Hypothalamus (tissue), 51 donors: ENCODE measurements around the gene PHC2.
A peak's percentile ranks its signal among the peaks of the same experiment; 100 is the strongest.
"Not testable (repeated sequence)": the region's sequence is repeated elsewhere in the genome, so short reads cannot be mapped to it uniquely, and the experiment has no call there.

Source experiments
- DNase-seq, 51 donors: peaks; one replicate each; lab custom pipeline; 2025; lab: John Stamatoyannopoulos, UW

Gene PHC2

DNA sequence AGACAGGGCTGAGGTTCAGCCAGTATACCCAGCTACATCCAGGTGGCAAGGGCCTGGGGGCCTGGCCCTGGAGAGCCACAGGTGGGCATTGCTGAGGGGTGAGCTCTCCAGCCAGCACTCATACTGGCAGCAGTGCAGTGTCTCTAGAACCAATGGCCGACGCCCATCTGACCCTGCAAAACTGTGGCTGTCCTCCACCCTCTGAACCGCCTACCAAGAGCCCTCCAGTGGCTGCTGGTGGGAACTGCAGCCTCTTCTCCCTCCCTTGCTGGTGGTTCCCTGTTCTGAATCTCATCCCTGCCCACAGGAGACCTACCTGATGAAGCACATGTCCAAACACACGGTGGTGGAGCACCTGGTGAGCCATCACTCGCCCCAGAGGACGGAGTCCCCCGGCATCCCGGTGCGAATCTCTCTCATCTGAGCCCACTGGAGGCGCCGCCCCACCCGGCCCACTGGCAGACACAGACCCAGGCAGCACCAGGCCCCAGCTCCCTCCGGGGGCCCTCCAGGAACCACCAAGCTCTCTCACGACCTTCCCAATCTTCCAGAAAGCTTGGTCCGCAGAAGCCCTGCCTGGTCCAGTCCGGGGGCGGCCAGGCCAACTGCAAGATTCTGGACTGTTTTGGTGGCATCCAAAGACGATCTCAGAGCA, 132.1 kb downstream of the PHC2 start:
- peak in 31 of 51 donors; percentile 7 to 57 (median 27) for DNase-seq

DNA sequence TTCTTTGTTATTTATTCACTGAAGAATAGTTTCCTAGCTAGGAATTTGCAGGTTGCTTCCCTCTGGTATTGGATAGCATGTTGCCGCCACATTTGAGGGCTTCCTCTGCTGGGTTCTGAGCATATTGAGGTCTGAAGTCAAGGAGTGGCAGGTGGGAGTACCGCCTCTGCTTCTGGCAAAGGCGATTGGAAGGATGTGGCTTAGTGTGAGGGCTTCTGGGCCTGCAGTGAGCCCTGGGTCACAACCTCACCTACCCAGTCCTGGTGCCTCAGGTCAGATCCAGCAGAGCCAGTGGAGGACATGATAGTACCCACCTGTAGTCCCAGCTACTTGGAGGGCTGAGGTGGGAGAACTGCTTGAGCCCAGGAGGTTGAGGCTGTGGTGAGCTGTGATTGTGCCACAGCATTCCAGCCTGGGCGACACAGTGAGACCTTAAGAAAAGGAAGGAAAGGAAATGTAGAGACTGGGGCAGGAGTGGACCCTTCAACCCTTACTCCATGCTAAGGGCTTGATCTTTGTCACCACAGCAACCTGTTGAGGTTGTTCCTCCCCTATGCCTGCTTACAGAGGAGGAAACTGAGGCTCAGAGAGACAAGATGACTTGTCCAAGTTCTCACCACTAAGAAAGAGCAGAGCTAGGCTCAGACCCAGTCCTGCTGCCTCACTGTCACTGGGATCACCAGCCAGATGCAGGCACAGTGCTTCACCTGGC, 132.8 kb downstream of the PHC2 start:
- DNase-seq: no peak

DNA sequence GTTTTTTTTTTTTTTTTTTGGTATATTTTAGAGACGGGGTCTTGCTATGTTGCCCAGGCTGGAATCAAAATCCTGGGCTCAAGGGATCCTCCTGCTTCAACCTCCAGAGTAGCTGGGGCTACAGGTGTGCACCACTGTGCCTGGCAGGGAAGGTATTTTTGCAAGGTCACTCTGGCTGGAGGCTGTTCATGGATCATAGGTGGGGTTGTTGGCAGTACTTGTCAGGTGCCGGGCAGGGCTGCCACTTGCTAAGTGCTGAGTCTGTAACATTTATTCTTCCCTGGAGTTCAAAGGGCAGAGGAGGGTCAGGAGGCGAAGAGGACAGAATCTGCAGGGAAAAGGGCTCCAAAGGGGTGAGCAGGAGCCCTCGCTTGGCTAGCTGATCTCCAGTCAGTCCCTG, 134.1 kb downstream of the PHC2 start:
- no peak for DNase-seq

DNA sequence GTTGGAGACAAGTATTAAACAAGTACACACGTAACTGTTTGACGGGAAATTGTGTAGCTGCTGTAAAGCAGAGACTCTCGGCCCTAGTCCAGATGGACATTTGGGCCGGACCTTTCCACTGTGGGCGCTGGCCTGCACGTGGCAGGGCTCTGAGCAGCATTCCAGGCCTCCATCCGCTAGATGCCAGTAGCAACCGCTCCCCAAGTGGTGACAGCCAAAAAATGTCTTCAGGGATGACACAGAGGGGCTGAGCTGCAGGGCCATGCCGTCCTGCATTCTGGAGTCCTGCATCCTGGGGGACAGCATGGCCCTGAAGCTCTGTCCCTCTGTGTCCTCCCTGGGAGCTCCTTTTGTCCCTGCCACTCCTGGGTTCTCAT, 134.8 kb downstream of the PHC2 start:
- no peak for DNase-seq

DNA sequence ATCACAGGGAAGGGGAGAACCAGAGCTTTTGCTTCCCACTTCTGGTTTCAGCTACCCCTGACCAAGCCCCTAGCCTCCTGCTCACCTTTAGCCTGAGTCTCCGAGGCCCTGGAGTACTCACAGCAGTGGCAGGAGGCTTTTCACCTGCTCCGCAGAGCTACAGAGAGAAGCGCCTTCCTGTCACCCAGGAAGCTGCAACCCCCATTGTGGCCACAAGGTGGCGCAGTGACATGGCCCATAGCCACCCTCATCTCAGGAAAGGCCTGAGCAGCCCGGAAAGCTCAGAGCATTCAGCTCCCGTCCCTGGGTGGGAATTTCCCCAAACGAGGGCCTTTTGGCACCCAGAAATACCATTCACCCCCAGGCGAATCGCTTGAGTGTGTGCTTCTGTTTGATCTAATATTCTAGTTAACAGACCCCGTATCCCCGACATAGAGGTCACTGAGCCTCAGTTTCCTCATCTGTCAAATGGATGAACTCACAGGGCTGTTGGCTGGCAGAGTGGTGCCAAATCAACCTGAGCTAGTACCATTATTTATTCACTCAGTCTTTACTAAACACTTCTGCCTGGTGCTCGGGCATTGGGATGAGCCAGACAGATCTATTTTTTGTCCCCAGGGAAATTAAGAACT, 135.3 kb downstream of the PHC2 start:
- DNase-seq: peak in 50 of 51 donors; percentile 12 to 92 (median 73)

DNA sequence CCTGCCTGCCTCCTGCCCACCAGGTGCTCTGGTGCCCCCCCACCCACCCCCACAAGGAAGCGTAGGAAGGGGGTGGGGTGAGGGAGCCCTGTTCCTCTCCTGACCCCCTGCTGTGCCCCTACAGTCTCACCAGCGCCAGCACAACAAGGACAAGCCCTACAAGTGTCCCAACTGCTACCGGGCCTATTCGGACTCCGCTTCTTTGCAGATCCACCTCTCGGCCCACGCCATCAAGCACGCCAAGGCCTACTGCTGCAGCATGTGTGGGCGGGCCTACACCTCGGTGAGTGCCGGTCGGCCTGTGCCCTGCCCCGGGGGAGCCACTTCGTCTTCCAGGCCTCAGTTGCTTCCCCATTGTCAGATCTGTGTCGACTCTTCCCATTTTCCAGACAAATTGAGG, 135.9 kb downstream of the PHC2 start:
- DNase-seq: no peak

DNA sequence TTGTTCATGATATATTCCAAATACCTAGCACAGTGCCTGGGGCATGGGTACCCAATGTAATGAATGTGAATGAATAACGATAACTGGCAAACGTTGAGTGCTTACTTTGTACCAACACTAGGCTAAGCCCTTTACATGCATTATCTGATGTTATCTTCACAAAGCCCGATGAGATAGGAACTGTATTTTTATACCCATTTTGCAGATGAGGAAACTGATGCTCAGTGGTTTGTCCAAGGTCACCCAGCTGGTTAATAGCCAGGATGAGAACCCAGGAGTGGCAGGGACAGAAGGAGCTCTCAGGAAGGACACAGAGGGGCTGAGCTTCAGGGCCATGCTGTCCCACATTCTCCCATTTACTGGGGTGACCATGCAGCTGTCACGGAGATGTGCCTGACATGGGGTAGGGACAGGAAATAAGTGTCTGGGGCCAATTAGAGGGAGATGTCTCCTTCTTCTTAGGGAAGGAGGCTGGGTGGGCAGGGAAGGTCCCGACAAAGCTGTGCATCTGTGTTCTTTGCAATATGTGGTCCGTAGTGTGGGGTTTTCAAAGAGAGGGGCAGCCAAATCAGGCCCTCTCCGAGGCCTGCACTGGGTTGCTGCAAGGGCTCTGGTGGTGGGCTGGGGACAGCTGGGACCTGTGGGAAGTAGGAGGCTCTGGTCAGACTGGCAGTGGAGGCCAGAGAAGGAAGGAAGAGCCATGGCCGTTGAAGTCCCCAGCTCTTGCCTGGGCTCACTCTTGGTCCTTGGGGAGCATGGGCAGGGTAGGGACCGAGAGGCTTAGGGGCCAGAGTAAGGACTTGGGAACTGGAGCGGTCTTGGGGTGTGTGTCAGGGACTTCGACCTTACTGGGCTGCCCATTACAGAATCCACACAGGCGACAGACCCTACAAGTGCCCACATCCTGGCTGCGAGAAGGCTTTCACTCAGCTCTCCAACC, 136.6 kb downstream of the PHC2 start:
- DNase-seq: no peak

DNA sequence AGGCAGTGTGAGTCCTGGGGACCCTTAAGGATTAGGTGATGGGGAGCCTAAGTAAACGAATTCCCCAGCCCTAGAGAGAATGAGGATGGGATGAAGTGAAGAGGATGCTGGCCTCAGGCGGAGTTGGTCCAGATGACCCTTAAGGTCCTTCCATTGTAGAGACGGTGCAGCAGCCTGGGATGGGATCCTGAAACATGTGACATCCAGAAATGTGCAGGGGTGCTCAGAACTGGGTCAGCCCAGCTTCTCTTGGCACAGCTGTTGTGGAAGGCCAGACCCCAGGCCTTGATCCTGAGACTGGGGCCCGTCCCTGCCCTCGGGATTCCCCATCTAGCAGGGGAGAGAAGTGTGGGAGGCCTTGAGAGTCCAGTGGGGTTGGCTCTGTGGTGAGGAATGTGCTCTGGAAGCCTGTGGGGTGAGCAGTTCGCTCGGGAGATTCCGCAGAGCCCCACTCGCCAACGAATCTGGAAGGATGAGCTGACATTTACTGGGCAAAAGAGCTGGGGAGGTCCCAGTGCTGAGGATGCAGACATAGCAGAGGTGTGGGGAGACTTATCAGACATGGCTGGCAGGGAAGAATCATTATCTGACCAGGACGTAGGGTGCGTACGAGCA, 138.1 kb downstream of the PHC2 start:
- DNase-seq: no peak

DNA sequence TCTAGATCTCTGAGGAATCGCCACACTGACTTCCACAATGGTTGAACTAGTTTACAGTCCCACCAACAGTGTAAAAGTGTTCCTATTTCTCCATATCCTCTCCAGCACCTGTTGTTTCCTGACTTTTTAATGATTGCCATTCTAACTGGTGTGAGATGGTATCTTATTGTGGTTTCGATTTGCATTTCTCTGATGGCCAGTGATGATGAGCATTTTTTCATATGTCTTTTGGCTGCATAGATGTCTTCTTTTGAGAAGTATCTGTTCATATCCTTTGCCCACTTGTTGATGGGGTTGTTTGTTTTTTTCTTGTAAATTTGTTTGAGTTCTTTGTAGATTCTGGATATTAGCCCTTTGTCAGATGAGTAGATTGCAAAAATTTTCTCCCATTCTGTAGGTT, 140.3 kb downstream of the PHC2 start:
- not testable (repeated sequence) for DNase-seq

DNA sequence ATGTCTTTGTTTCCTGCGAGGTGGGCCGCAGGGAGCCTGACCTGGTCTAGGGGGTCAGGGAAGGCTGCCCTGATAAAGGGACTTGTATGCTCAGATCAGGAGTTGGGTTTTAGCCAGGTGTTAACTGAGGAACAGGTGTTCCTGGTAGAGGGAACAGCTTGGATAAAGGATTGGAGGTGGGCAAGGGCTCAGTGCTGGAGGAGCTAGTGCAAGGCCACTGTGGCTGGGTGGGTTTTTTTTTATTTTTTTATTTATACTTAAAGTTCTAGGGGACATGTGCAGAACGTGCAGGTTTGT, 141.1 kb downstream of the PHC2 start:
- no peak for DNase-seq

DNA sequence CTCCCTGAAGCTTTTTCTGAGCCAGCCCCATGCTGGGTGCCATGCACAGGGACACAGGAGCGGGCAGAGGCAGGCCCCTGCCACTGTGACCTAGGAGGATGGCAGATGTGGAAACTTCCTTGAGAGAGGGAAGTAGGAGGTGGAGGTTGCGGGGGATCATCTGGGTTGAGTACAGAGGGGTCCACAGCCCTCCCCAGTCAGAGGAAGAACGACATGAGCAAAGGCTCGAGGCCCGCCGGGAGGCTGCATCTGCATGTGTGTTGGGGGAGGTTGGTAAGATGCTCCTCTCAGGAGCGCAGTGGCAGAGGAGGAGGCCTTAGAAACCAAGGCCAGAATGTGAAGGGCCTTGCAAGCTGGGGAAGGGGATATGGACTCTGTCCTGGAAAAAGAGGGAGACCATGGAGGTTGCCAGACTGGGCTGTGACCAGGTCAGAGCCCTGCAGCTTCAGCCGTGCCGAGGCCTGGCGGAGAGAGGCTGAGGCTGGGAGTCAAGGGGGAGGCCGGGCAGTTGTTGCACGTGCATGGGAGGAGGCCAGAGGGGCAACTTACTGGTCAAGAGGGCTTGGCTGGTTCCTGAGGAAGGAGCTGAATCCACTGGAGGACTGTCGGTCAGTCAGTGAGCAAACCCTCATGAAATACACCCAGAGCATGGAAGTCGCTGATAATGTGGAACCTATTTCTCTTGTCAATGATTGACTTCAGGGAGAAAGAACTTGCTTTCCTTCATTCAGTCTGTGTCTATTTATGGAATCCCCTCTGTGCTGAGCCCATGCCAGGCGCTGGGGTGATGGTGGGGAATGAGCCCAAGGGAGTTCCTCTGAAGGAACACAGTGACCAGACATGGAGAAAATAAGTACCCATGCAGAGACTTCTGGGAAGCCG, 141.7 kb downstream of the PHC2 start:
- DNase-seq: no peak

DNA sequence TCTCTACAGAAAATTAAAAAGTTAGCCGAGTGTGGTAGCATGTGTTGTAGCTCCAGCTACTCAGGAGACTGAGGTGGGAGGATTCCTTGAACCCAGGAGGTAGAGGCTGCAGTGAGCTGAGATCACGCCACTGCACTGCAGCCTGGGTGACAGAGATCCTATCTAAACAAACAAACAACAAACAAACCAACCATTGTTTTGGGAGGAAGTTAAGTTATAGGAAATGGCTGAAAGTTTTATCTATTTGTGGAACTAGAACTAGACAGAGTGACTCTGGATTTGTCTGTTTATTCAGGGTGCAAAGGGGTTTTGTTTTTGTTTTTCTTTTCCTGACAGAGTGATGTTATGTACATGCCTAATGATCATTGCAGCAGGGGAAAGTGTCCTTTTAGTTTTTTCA, 143.6 kb downstream of the PHC2 start:
- no peak for DNase-seq

DNA sequence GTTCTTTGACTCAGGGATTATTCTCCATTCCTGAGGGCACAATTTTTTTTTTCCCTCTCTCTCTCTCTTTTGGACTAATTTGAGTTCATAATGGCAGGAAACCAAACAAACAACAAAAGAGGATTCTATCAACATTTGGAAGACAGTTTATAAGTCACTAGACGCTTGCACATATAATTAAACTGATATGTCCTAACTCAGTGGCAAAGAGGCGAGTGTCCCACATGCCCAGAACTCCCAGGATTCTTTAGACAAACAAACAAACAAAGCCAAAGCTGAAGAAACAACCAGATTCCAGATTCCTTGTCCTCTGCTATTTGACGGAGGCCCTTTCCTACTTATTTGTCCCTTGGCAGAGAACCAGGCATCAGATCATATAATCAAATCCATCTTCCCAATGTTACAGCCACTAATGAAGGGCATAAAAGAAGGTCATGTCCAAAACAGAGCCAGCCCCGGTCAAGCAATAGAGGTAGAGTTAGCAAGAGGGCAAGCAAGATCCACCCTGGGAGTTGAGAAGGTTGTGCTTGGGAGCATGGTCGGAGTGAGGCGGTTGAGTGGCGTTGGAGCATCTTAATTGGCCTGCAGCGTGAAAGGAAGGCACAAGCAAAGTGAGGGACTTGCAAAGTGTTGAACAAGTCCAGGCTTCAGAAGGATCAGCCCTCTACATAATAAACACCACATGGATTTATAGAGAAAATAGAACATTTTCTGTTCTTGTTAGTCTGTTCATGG, 144.3 kb downstream of the PHC2 start:
- no peak for DNase-seq

DNA sequence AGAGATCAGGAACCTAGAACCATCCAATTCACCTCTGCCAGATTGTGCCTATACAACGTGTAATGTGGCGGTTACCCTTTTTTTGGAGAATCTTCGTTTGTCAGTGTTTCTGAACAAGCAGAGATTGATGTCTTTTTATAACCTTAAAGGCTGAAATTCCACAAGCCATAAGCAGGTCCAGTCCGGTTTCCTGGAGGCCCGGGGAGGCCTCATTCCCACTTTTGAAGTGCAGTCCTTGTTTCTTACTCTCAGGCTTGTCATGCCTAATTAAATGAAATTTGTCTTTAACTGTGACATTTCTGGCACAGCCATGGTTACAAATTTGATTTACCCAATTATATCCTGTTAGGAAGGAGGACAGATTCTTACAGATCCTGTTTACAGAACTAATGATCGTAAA, 146.8 kb downstream of the PHC2 start:
- no peak for DNase-seq

DNA sequence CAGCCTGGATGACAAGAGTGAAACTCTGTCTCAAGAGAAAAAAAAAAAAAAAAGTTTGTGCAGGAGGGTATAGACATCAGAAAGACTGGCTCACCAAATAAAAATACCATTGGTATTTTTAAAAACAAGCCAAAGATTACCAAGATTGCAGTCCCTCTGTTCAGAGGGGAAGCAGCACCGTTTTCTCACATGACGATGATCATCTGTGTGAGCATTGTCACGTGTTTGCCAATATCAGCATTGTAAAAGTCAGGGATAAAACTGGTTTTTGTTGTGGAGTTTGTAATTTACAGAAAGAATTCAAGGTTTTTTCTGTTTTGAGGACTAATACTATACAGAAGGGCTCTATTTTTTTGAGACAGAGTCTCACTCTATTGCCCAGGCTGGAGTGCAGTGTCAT, 148.1 kb downstream of the PHC2 start:
- DNase-seq: no peak

DNA sequence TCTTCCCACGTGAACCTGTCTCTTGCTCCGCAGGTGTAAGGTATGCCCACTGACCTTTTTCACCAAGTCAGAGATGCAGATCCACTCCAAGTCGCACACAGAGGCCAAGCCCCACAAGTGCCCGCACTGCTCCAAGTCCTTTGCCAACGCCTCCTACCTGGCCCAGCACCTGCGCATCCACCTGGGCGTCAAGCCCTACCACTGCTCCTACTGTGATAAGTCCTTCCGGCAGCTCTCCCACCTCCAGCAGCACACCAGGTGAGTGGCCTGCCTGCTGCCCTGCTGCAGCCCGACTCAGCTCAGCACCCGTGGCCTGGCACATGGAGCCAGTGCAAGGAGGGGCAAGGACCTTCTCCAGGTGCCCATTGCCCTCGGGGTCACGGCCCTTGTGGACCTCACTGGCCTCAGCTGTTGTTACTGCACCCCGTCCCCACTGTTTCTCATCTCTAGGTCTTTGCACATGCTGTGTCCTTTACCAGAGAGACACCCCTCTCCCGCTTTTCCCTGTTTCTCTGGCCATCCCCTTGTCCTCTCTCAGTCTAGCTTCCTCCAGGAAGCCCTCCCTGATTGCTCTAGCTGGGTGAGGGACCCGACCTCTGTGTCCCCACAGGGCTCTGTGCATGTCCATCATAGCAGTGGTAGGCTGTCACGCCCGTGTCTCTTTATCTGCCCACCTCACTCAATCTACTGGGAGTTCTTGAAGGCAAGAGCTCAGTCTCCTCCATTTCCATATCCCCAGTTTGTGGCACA, 149.2 kb downstream of the PHC2 start:
- DNase-seq: no peak

DNA sequence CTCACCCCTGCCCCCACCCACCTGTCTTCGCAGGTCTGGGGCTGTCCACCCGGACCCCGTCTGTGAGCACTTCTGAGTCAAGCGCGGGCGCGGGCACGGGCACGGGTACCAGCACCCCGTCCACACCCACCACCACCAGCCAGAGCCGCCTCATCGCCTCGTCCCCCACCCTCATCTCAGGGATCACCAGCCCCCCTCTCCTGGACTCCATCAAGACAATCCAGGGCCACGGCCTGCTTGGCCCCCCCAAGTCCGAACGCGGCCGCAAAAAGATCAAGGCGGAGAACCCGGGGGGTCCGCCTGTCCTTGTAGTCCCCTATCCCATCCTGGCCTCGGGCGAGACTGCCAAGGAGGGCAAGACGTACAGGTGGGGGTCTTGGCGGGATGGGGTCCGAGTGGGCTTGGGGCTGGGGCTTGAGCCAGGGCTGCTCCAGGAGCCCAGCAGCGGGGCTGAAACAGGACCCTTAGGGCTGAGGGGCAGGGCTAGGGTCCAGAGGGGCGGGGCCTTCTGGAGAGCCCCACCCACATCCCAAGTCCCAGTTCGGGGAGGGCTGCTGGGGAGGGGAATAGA, 150.7 kb downstream of the PHC2 start:
- DNase-seq: no peak

DNA sequence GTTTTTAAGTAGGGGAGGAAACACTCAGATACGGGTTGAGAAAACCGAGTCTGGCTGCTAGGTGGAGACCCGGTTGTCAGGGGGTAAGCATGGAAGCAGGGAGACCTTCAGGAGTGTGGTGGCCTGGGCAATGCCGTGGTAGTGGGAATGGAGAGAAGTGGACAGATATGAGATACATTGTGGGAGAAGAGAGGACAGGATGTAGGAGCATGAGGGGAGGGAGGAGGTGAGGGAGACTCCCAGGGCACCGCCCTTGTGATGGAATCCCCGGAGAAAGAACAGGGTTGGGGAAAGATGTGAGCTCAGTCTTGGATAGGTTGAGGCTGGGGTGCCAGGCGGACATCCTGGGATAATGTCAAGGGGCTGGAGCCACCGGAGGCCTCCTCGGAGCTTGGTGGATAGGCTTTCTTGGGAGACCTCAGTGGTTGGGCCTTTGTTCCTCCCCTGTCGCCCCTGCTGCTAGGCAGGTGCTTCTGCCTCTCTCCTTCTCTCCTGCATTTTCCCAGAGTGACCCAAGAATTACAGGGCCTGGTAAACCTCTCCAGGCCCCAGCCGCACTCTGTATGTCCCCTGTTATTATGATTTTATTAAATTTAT, 153.3 kb downstream of the PHC2 start:
- DNase-seq: no peak
